Measurements from ENCODE around the gene MMP2. TPM values are rescaled to one million over a fixed set of nuclear protein-coding genes. Genes with fewer than 3 reads are reported as not detected.

MMP2 gene
- total and polyA plus RNA-seq, 12 donors = 16.6 to 248 (median 89.9) TPM

DNA sequence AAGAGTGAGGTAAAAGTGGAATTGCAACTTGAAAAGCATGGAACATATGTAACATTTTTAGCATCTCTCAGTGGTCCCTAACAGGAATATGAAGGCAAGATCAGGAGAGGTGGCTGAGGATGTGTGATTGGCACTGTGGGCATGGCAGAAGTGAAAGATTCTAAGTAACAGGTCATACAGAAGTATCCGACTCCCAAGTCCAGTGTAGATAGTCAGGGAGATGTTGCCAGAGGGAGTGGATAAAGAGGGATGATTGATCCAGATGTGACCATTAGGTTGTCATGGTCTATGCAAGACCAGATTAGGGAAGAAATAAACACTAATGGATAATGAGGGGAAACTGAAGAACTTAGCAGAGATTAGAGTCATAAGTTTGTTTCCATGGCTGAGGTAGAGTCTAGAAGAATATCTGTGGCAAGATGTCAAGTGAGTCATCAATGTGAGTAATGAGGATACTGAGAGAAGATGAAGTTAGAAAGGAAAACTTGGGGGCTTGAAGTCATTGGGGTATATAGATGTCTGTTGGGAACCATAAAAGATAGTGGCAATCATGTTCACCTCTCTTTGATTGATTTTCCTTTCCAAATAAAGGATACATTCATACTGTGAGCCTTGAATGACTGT is 63.6 kb downstream of the MMP2 start:
- Histone ChIP-seq H3K27me3 (no peaks in the 10 kb centered on the region), H3K4me3 (no peak overlapping the region), H3K4me1 (replicated peaks in 1 of 2) (peaks cover 0 to 11% of the 10 kb centered on the region in 2 donors), H3K36me3 (replicated peaks in 1 of 2) (no peaks in the 10 kb centered on the region), H3K9me3 (replicated peaks in 1 of 3) (no peaks in the 10 kb centered on the region), H3K27ac (no peak overlapping the region)
- intact Hi-C loops (cut with DNase I) = loop anchor here in 1 of 2 donors (5.0 kb wide), 1 partner anchor 75 kb away; no protein-coding TSS in a partner anchor
- WGBS, 4 donors = 84 to 97% (median 92%) methylated on average over 1 of the region's 1 CpG
- DNase-seq = no peak
- TF ChIP-seq POLR2A (IDR thresholded peaks at IDR 0.05) = no peak
- TF ChIP-seq, protein P1, sequence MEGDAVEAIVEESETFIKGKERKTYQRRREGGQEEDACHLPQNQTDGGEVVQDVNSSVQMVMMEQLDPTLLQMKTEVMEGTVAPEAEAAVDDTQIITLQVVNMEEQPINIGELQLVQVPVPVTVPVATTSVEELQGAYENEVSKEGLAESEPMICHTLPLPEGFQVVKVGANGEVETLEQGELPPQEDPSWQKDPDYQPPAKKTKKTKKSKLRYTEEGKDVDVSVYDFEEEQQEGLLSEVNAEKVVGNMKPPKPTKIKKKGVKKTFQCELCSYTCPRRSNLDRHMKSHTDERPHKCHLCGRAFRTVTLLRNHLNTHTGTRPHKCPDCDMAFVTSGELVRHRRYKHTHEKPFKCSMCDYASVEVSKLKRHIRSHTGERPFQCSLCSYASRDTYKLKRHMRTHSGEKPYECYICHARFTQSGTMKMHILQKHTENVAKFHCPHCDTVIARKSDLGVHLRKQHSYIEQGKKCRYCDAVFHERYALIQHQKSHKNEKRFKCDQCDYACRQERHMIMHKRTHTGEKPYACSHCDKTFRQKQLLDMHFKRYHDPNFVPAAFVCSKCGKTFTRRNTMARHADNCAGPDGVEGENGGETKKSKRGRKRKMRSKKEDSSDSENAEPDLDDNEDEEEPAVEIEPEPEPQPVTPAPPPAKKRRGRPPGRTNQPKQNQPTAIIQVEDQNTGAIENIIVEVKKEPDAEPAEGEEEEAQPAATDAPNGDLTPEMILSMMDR (IDR thresholded peaks at IDR 0.05) = no peak

DNA sequence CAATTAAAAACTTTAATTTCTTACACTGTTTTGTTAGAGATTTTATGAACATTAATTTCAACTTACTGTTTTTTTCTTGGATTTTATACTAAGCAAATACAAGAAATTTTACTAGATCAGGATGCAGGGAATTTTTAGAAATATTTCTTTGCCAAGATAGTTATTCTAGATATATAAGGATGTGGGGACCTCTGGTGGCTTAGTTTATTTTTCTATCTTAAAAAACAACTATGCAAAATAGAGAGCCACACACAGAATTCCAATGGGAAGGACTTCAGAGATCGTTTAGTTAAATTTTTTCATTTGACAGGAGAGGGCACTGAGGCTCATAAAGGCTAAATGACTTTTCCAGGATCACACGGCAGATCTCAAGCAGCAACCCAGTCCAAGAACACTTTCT is 64.5 kb downstream of the MMP2 start:
- H3K27ac ChIP-seq = no peak overlapping the region
- intact Hi-C loops (cut with DNase I) = loop anchor here in 1 of 2 donors (5.0 kb wide), 1 partner anchor 76 kb away; no protein-coding TSS in a partner anchor
- DNase-seq = no peak

DNA sequence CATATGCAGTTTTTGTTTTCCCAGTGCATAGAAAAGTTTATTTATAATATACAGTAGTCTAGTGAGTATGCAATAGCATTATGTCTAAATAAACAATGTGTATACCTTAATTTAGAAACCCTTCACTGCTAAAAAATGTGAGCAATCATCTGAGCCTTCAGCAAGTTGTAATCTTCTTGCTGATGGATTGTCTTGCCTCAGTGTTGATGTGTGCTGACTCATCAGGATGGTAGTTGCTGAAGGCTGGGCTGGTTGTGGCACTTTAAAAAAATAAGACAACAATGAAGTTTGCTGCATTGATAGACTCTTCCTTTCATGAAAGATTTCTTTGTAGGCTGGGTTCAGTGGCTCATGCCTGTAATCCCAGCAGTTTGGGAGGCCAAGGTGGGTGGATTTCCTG is 73.6 kb downstream of the MMP2 start:
- H3K27ac ChIP-seq = no peak overlapping the region
- intact Hi-C loops (cut with DNase I) = loop anchor here in 1 of 2 donors (10.0 kb wide), 1 partner anchor 152 kb away; no protein-coding TSS in a partner anchor
- no peak for DNase-seq
- H3K4me3 ChIP-seq = no peak overlapping the region
- H3K36me3 ChIP-seq (replicated peaks in 1 of 2) = no peaks in the 10 kb centered on the region
- no peaks in the 10 kb centered on the region for H3K4me1 ChIP-seq (replicated peaks in 1 of 2)
- H3K9me3 ChIP-seq (replicated peaks in 1 of 3) = no peaks in the 10 kb centered on the region
- H3K27me3 ChIP-seq = no peaks in the 10 kb centered on the region
- TF ChIP-seq, protein P1 (IDR thresholded peaks at IDR 0.05) = no peak
- TF ChIP-seq POLR2A (IDR thresholded peaks at IDR 0.05) = no peak

More for the DNA sequence above, 64.5 kb downstream of the MMP2 start:
- 13 to 31% (median 25%) methylated on average over 2 of the region's 2 CpGs for WGBS, 4 donors
- no peaks in the 10 kb centered on the region for H3K9me3 ChIP-seq (replicated peaks in 1 of 3)
- H3K4me3 ChIP-seq = no peak overlapping the region
- H3K4me1 ChIP-seq (replicated peaks in 1 of 2) = peaks cover 0 to 11% of the 10 kb centered on the region in 2 donors
- H3K36me3 ChIP-seq (replicated peaks in 1 of 2) = no peaks in the 10 kb centered on the region
- TF ChIP-seq, protein P1 (IDR thresholded peaks at IDR 0.05) = peak in 5 of 6 experiments; percentile 46 to 72 (median 59)
- no peak for TF ChIP-seq POLR2A (IDR thresholded peaks at IDR 0.05)
- no peaks in the 10 kb centered on the region for H3K27me3 ChIP-seq

DNA sequence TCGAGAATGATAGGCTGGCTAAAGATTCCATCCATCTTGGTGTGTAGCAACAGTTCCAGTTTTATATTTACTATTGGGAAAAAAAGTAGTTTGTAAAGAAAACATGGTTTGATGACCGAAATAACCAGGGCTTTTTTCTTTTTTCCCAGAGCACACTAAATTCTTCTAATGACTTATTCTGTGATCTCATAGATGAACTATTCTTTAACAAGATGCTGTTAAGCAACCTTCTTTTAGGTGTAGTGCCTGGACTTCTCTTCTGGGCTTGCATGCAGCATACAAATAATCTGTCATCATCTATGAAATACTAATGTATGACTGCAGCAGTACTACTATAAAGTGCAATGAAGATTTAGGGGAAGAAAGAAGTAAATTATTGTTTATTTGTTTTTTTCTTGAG is 76.4 kb downstream of the MMP2 start:
- H3K36me3 ChIP-seq (replicated peaks in 1 of 2) = no peaks in the 10 kb centered on the region
- TF ChIP-seq, protein P1 (IDR thresholded peaks at IDR 0.05) = no peak
- no peak for TF ChIP-seq POLR2A (IDR thresholded peaks at IDR 0.05)
- H3K4me3 ChIP-seq = no peak overlapping the region
- no peaks in the 10 kb centered on the region for H3K27me3 ChIP-seq
- H3K9me3 ChIP-seq (replicated peaks in 1 of 3) = no peaks in the 10 kb centered on the region
- 57 to 92% (median 75%) methylated on average over 2 of the region's 2 CpGs for WGBS, 4 donors
- peaks cover 0 to 13% of the 10 kb centered on the region in 2 donors for H3K4me1 ChIP-seq (replicated peaks in 1 of 2)
- intact Hi-C loops (cut with DNase I) = loop anchor here in 1 of 2 donors (10.0 kb wide), 1 partner anchor 149 kb away; no protein-coding TSS in a partner anchor
- no peak overlapping the region for H3K27ac ChIP-seq
- DNase-seq = no peak

Other genes starting within 250 kb of the MMP2 start
- under 1 TPM in 1 of 9 donors, not detected in 8; 0.13 TPM for gene IRX6, start 155.0 kb upstream of the MMP2 start, total RNA-seq
- under 1 TPM in 1 of 3 donors, not detected in 2; 0.61 TPM for gene IRX6, start 155.0 kb upstream of the MMP2 start, polyA plus RNA-seq
- 10 to 100 TPM; 11.9 to 33.1 (median 23.3) TPM for gene LPCAT2, start 29.9 kb downstream of the MMP2 start, total RNA-seq
- 10 to 100 TPM in 1 of 3 donors, 1 to 10 TPM in 2; 7.1 to 12.3 (median 8.9) TPM for gene LPCAT2, start 29.9 kb downstream of the MMP2 start, polyA plus RNA-seq
- gene CAPNS2, start 87.5 kb downstream of the MMP2 start, total RNA-seq = 1 to 10 TPM in 1 of 9 donors, under 1 TPM in 5, not detected in 3; 0.25 to 1.3 (median 0.42) TPM
- under 1 TPM; 0.13 to 0.56 (median 0.15) TPM for gene CAPNS2, start 87.5 kb downstream of the MMP2 start, polyA plus RNA-seq
- gene SLC6A2, start 176.8 kb downstream of the MMP2 start, total RNA-seq = 10 to 100 TPM in 4 of 9 donors, 1 to 10 TPM in 3, under 1 TPM in 2; 0.26 to 32.8 (median 4.9) TPM
- 10 to 100 TPM in 2 of 3 donors, 1 to 10 TPM in 1; 1.6 to 12.5 (median 12.4) TPM for gene SLC6A2, start 176.8 kb downstream of the MMP2 start, polyA plus RNA-seq